HG03342 (cell line): Measurements from ENCODE around the gene SPSB2.
A peak's percentile ranks its signal among the peaks of the same experiment; 100 is the strongest.
"Not testable (repeated sequence)": the region's sequence is repeated elsewhere in the genome, so short reads cannot be mapped to it uniquely, and the experiment has no call there.

Experiments used
- ATAC-seq: cut with Tn5 transposase; IDR thresholded peaks from one replicate; pipeline ENCODE4 v1.9.1; 2021; ENCODE audit warnings: mild to moderate bottlenecking, moderate library complexity; ENCODE audit not compliant: unreplicated experiment

Gene SPSB2

DNA sequence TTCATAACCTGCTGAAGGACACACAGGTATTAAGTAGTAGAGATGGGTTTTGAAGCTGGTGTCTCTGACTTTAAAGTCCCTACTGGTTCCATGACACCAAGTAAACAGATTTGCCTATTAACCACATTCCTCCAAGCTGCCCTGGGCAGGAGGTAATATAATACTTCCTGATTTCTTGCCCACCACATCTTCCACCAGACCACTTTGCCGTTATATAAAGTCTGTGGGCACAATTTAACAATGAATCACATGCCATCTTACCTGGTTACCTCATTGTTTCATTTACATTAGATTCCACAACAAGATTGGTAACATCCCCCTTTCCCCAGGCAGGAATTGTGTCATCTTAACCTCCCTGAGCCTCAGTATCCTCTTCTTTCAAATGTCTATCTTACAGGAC lies 30.6 kb upstream of the SPSB2 start:
- ATAC-seq: no peak

DNA sequence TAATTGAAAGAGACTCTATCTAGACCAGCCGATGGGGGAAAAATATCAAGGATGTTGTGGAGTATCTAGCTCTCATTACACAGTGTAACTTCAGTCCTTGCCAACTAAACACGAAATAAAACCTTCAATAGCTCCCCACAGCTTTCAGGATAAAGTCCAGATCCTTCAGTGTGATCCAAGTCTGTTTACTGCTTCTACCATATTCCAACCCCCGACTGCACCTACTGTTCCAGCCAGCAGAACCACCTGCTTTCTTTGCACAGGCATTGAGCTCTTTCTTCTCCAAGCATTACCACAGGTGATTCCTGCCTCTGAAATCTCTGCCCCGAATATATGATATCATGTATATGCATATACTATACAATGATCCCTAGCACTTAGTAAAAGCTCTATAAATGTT lies 29.3 kb upstream of the SPSB2 start:
- no peak for ATAC-seq

DNA sequence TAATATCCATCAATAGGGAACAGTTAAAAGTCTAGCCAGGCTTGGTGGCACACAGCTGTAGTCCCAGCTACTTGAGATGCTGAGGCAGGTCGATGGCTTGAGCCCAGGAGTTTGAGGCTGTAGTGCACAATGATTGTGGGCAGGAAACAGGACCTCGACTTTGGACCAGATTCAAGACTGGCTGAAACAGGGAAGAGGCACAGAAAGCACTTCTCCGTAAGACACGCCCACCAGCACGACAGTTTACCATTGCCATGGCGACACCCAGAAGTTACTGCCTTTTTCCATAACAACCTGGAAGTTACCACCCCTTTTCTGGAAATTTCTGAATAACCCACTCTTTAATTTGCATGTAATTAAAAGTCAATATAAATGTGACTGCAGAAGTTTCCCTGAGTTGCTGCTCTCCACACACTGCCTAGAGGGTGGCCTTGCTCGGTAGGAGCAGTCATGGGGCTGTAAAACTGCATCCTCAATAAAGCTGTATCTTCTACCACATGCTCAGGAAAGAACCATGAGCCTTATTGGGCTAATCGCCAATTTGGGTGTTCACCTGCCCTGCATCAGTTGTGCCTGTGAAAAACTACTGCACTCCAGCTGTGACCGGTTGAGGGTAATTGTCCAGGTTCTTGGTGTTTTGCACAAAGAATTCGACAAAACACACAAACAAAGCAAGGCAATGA lies 26.9 kb upstream of the SPSB2 start:
- ATAC-seq: no peak

DNA sequence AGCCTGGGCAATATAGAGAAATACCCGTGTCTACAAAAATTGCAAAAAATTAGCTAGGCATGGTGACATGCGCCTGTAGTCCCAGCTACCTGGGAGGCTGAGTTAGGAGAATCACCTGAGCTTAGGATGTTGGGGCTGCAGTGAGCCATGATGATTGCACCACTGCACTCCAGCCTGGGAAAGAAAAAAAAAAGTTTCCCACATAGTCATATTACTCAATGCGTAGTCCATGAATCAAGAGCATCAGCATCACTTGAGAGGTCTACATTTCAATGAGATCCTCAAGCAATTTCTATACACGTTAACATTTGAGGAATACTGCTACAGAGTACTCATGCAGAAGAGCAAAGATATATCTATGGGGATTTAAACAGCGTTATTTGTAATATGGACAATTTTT lies 26.3 kb upstream of the SPSB2 start:
- ATAC-seq: no peak

DNA sequence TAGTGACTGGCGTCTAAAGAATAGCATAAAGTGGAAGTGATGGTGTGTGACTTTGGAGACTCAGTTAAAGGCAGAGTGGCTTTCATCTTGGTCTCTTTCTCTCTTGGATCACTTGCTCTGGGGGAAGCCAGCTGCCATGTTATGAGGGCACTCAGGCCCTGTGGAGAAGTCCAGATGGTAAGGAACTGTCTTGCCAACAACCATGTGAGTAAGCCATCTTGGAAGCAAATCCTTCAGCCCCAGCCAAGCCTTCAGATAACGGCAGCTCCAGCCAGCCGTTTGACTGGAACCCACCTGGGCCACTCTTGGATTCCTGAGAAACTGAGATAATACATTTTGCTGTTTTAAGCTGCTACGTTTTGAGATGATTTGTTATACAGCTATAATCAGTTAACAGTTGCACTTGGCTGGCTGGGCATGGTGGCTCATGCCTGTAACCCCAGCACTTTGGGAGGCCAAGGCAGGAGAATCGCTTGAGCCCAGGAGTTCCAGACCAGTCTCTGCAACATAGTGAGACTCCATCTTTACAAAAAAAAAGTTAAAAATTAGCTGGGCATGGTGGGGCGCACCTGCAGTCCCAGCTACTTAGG lies 23.8 kb upstream of the SPSB2 start:
- ATAC-seq: no peak

DNA sequence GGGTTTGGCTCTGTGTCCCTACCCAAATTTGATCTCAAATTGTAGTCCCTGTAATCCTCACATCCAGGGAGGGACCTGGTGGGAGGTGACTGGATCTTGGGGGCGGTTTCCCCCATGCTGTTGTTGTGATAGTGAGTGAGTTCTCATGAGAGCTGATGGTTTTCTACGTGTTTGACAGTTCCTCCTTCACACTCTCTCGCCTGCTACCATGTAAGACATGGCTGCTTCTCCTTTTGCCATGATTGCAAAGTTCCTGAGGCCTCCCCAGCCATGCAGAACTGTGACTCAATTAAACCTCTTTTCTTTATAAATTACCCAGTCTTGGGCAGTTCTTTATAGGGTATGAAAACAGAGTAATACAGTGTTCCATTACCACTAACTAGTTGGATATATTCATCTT lies 21.2 kb upstream of the SPSB2 start:
- no peak for ATAC-seq

DNA sequence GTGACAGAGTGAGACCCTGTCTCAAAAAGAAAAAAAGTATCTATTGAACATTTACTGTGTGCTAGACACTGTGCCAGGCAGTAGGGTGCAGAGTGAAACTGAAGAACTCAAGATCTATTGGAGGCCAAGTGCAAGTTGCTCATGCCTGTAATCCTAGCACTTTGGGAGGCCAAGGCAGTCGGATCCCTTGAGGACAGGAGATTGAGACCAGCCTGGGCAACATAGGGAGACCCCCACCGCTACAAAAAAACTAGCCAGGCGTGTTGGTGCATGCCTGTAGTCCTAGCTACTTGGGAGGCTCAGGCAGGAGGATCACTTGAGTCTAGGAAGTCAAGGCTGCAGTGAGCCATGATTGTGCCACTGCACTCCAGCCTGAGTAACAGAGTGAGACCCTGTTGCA lies 19.6 kb upstream of the SPSB2 start:
- not testable (repeated sequence) for ATAC-seq

DNA sequence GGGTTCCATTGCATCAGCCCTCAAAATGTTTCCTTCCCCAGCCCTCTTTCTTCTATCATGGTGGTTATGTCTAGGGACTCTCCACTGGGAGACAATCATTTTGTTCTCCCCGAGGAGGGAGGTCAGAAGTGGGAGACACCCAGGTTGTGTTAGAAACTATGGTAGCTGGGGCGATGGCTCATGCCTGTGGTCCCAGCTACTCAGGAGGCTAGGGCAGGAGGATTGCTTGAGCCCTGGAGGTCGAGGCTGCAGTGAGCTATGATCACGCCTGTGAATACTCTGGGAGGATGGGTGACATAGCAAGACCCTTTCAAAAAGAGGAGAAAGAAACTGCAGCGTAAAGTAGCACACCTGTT lies 18.5 kb upstream of the SPSB2 start:
- ATAC-seq: no peak

DNA sequence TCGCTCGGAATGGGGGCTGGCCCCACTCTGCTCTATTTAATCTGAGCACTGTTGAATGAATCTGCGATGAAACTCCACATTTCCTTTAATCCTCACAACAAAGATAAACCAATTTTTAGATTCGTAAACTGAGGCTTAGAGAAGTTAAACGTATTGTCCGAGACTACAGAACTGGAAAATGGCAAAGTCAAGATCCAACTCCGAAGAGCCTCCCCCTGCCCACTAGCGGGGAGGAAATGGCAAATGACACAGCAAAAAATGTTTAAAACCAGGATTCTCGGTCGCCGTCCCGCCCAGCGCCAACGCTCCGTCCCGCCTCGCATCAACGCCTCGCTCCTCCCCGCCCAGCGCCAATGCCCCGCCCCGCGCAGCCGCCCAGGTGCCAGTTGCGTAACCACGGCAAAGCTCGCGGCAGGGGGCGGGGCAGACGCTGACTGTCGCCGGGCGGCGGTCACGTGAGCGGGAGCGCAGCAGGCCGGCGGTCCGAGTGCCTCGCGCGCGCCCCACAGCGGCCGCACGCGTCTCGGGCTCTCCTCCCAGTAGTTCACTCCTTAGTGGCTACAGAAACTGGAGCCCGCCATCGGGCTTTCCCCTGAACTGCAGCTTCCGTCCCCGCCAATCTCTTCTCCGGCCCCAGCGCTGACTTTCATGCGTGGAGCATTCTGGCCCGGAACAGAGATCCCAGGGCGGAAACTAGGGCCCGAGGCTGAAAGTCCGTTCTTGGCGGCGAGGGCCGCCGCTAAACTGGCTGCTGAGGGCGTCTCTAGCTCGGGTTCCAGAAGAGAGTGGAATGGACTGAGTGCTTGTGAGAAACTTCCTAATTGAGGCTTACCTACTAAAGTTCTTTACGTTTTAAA lies 17.9 kb upstream of the SPSB2 start:
- ATAC-seq: peak; percentile 95

DNA sequence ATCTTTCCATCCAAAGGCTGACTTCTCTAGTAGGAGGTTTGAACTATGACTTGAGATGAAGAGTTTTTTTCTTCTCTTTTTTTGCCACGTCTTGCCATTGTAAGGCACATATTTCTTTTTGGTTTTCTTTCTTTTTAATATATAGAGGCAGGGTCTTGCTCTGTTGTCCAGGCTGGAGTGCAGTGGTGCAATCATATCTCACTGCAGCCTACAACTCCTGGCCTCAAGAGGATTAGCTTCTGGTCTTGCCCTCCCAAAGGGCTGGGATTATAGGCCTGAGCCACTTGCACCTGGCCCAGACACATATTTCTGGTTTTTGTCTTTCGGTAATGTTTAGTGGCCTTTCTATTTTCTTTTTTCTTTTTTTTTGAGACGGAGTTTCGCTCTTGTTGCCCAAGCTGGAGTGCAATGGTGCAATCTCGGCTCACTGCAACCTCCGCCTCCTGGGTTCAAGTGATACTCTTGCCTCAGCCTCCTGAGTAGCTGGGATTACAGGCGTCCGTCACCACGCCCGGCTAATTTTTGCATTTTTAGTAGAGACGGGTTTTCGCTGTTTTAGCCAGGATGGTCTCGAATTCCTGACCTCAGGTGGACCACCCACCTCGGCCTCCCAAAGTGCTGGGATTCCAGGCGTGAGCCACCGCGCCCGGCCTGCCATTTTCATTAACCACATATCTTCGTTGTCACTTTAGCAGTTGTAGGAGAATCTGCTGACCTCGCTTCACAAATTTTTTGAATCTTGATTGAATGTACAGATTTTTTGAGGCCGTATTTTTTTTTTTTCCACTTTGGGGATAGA lies 16.9 kb upstream of the SPSB2 start:
- ATAC-seq: not testable (repeated sequence)

DNA sequence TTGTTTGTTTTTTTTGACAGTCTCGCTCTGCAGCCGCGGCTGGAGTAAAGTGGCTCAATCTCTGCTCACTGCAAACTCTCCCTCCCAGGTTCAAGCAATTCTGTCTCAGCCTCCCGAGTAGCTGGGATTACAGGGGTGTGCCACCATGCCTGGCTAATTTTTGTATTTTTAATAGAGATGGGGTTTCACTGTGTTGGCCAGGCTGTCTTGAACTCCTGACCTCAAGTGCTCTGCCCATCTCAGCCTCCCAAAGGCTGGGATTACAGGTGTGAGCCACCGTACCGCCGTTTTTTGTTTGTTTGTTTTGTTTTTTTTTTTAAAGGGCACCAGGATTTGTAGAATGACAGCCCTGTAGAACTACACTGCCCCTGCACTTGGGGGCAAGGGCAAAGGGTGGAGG lies 15.7 kb upstream of the SPSB2 start:
- ATAC-seq: not testable (repeated sequence)

DNA sequence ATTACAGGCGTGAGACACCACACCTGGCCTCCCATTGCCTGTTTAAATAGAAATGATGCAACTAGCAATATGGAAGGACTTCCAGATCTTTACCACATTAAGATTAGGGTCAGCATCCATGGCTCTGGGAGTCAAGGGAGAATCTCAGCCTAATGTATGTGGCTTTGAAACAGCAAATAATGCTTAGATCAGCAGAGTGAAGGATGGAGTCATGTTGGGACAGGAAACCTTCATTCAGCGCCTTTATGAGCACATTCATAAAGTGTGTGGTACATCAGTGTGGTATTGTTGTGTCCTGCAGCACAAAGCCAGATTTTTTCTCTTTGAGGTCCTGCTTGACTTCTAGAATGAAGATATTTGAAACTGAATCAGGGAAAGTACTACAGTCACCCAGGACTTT lies 15.3 kb upstream of the SPSB2 start:
- ATAC-seq: no peak

DNA sequence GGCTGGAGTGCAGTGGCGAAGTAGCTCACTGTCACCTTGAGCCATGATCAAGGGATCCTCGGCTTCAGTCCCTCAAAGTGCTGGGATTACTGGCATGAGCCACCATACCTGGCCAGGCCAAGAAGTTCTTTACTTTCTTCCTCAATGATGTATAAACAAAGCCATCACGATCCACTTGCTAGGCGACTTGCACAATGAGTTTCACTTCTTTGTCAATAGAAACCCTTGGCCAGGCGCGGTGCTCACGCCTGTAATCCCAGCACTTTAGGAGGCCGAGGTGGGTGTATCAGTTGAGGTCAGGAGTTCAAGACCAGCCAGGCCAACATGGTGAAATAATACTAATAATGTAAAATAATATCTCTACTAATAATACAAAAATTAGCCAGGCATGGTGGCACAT lies 14.4 kb upstream of the SPSB2 start:
- no peak for ATAC-seq

DNA sequence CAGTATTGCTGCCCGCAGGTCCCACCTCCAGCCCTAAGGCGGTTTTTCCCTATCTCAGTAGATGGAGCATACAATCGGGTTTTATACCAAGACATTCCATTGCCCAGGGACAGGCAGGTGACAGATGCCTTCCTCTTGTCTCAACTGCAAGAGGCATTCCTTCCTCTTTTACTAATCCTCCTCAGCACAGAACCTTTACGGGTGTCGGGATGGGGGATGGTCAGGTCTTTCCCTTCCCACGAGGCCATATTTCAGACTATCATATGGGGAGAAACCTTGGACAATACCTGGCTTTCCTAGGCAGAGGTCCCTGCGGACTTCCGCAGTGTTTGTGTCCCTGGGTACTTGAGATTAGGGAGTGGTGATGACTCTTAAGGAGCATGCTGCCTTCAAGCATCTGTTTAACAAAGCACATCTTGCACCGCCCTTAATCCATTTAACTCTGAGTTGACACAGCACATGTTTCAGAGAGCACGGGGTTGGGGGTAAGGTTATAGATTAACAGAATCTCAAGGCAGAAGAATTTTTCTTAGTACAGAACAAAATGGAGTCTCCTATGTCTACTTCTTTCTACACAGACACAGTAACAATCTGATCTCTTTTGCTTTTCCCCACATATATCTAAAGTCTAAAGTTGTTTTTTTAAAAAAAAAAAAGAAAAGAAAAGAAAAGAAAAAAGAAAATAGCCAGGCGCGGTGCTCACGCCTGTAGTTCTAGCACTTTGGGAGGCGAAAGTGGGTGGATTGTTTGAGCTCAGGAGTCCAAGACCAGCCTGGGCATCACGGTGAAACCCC lies 13.3 kb upstream of the SPSB2 start:
- not testable (repeated sequence) for ATAC-seq

DNA sequence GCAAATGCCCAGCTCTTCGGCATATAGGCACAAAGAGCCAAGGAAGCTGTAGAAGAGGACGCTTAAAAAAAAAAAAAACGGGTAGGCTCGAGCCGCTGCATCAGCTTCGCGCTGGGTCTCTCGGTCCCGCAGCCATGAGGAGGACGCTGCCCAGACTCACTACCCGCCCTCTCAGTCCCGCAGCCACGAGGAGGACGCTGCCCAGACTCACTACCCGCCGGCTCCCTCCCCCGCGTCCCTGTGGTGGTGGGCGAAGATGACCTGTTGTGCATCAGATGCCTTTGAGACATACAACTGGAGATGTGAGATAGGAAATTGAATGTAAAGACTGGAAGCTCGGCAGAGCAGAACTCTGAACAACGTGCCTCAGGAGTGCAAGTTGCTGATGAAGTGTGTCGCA lies 11.4 kb upstream of the SPSB2 start:
- ATAC-seq: no peak

DNA sequence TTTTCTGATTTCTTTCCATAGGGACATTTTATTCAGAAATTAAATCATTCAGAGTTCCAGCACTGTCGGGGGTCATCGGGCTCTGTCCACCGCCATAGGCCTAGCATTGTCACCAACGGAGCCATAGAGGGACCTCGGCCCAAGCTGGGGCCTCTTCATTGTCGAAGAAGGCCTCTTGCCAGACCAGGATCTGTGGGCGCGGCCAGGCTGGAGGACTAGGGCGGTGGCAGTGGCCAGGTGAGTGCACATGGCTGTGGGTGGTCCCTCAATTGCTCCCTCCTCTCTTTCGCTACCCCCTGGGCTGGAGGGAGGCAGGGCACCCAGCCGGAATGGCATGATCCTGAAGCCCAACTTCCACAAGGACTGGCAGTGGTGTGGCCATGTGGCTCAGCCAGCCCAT lies 10.6 kb upstream of the SPSB2 start:
- ATAC-seq: no peak

DNA sequence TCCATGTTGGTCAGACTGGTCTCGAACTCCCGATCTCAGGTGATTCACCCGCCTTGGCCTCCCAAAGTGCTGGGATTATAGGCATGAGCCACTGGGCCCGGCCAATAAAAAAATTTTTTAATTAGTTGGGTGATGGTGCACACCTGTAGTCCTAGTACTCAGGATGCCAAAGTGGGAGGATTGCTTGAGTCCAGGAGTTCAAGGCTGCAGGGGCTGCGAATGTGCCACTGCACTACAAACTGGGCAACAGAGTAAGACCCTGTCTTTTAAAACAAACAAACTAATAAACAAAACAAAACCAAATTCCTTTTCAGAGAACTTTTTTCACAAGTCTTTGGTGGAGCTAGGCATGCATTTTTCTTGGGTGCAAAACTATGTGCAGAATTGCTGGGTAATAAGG lies 10.1 kb upstream of the SPSB2 start:
- ATAC-seq: no peak

DNA sequence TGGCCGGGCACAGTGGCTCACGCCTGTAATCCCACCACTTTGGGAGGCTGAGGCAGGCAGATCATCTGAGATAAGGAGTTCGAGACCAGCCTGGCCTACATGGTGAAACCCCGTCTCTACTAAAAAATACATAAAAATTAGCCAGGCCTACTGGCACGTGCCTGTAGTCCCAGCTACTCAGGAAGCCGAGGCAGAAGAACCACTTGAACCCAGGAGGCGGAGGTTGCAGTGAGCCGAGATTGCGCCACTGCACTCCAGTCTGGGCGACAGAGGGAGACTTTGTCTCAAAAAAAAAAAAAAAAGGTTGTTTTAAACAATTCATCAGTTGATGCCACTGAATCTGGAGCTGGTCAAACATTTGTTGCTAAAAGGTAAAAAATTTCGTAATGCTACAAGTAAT lies 6.7 kb upstream of the SPSB2 start:
- not testable (repeated sequence) for ATAC-seq

DNA sequence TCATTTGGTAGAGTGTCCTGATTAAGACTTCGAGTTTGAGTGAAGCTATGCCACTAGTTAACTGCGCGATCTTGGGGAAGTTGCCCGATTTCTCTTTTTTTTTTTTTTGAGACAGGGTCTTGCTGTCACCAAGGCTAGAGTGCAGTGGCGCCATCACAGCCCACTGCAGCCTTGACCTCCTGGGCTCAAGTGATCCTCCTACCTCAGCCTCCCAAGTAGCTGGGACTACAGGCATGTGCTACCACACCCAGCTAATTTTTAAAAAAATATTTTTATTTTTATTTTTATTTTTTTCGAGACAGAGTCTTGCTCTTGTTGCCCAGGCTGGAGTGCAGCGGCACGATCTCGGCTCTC lies 889 bp upstream of the SPSB2 start:
- ATAC-seq: not testable (repeated sequence)
